ENCODE data around the gene ARHGEF28. TPM values are rescaled to one million over a fixed set of nuclear protein-coding genes. Genes with fewer than 3 reads are reported as not detected.

Gene ARHGEF28
- total RNA-seq, 1 experiment from 2014 or later: 0.57 TPM

- Mint-ChIP-seq H3K36me3 (ENCODE audit: insufficient read depth in 1 of 3, low read depth in 3 of 3) (no peaks in the 10 kb centered on the region), H3K4me3 (no peak overlapping the region), H3K27me3 (ENCODE audit: low read depth) (peaks cover 7% of the 10 kb centered on the region), H3K9me3 (no peaks in the 10 kb centered on the region), H3K4me1 (peaks cover 26 to 27% of the 10 kb centered on the region in 2 experiments), H3K27ac (no peak overlapping the region)
- Histone ChIP-seq H3K9me3 (ENCODE audit: control insufficient read depth, low read depth, low read length) (no peaks in the 10 kb centered on the region), H3K18ac (ENCODE audit: insufficient read length, low read depth, low read length) (no peak overlapping the region), H4K20me1 (ENCODE audit: control insufficient read depth, insufficient read depth, insufficient read length) (no peaks in the 10 kb centered on the region), H2BK5ac (ENCODE audit: insufficient read length, low read length) (no peak overlapping the region), H3T11ph (ENCODE audit: low read length) (no peak overlapping the region), H4K8ac (replicated peaks; ENCODE audit: insufficient read length, low read depth, low read length) (no peak overlapping the region), H3K56ac (ENCODE audit: insufficient read length, low read depth, low read length) (no peak overlapping the region), H3K14ac (ENCODE audit: insufficient read depth, low read length) (no peak overlapping the region), H2AK5ac (ENCODE audit: insufficient read length, low read length) (no peak overlapping the region), H3K27me3 (ENCODE audit: insufficient read depth, low read length) (no peaks in the 10 kb centered on the region), H3K79me2 (ENCODE audit: insufficient read depth, low read length) (no peaks in the 10 kb centered on the region), H2BK12ac (ENCODE audit: insufficient read length, low read depth, low read length) (no peak overlapping the region), H3K4me2 (ENCODE audit: insufficient read depth, insufficient read length, low read length) (no peak overlapping the region), H2BK15ac (ENCODE audit: low read depth, low read length) (no peak overlapping the region), H3K23me2 (ENCODE audit: insufficient read length, low read depth, low read length, poor library complexity, severe bottlenecking) (no peaks in the 10 kb centered on the region), H3K9ac (ENCODE audit: extremely low read depth, insufficient read length, low read length) (no peak overlapping the region), H2BK20ac (ENCODE audit: low read depth, low read length, poor library complexity, severe bottlenecking) (no peak overlapping the region), H3K23ac (ENCODE audit: insufficient read length, low read depth, low read length) (no peak overlapping the region), H3K4me1 (ENCODE audit: insufficient read depth, low read length) (peaks cover 8% of the 10 kb centered on the region; the same call in 1 of the 2 replicates), H4K91ac (ENCODE audit: insufficient read length, low read depth, low read length) (no peak overlapping the region), H2BK120ac (ENCODE audit: low read depth, low read length, poor library complexity, severe bottlenecking) (no peak overlapping the region), H3K79me1 (ENCODE audit: insufficient read depth, low read depth, low read length, poor library complexity, severe bottlenecking) (no peaks in the 10 kb centered on the region), H3K27ac (ENCODE audit: insufficient read length, low read depth, low read length) (no peak overlapping the region), H3K4ac (ENCODE audit: low read depth, low read length) (no peak overlapping the region), H2AFZ (ENCODE audit: low read length) (no peak overlapping the region), H4K5ac (ENCODE audit: insufficient read length, low read depth, low read length) (no peak overlapping the region)
- no CpG with 5 or more reads among the region's 3 CpGs for WGBS (ENCODE audit: extremely low coverage, insufficient read length, low lambda C conversion rate)
- TF ChIP-seq CTCF (conservative IDR thresholded peaks at IDR 0.05): no peak
- DNase-seq: no peak
Observed at GRCh38 chr5:73698011-73698410, 72.0 kb downstream of the ARHGEF28 start.
